Liver (tissue), 3 donors: ENCODE results near the gene COL9A3.

Source experiments
- CTCF ChIP-seq: fragments of 150-350 bp; IDR thresholded peaks from 2 replicates; pipeline ENCODE4 v1.5.1; 2017; ENCODE audit warnings: improper control_type of control experiment, low read depth, low read length; ENCODE audit not compliant: missing input control
- EGR1 ChIP-seq, 2 donors: IDR thresholded peaks; 2 replicates each; pipeline ENCODE4 v1.6.1; 2016 to 2018; ENCODE audit warnings: antibody characterized with exemption in 2 of 2, low read depth in 2 of 2
- FOXA1 ChIP-seq: IDR thresholded peaks from 2 replicates; pipeline ENCODE4 v1.6.1; 2016; ENCODE audit warnings: antibody characterized with exemption
- GABPA ChIP-seq, 2 donors: IDR thresholded peaks in 1 of 2; conservative IDR thresholded peaks in 1 of 2; 2 replicates each; pipeline ENCODE4 v1.6.1; 2016; ENCODE audit warnings: antibody characterized with exemption in 2 of 2, mild to moderate bottlenecking in 1 of 2, moderate library complexity in 1 of 2
- MAX ChIP-seq: IDR thresholded peaks from 2 replicates; pipeline ENCODE4 v1.6.1; 2016; ENCODE audit warnings: antibody characterized with exemption
- NR2F2 ChIP-seq: IDR thresholded peaks from 2 replicates; pipeline ENCODE4 v1.6.1; 2016; ENCODE audit warnings: antibody characterized with exemption
- RAD21 ChIP-seq, 2 donors: IDR thresholded peaks; 2 replicates each; pipeline ENCODE4 v1.6.1; 2016; ENCODE audit warnings: antibody characterized with exemption in 2 of 2, mild to moderate bottlenecking in 2 of 2
- REST ChIP-seq: IDR thresholded peaks from 2 replicates; pipeline ENCODE4 v1.6.1; 2016; ENCODE audit warnings: antibody characterized with exemption, mild to moderate bottlenecking
- TAF1 ChIP-seq: conservative IDR thresholded peaks from 2 replicates; pipeline ENCODE4 v1.6.1; 2016; ENCODE audit warnings: antibody characterized with exemption, mild to moderate bottlenecking
- YY1 ChIP-seq: IDR thresholded peaks from 2 replicates; pipeline ENCODE4 v1.6.1; 2016; ENCODE audit warnings: antibody characterized with exemption, mild to moderate bottlenecking
- donor health status: healthy.
- donor health status: healthy.

GRCh38 chr20:62832951-62833391, 16.1 kb downstream of the COL9A3 start:
- TF ChIP-seq CTCF (no peak), YY1 (peak; percentile 22), RAD21 (IDR thresholded peaks at IDR 0.05) (no peak), MAX (no peak), FOXA1 (no peak), GABPA (IDR thresholded peaks at IDR 0.05 in 1 of 2, conservative IDR thresholded peaks at IDR 0.05 in 1 of 2) (no peak), EGR1 (IDR thresholded peaks at IDR 0.05; ENCODE audit: low read depth in 2 of 2) (no peak), TAF1 (peak; percentile 29), REST (no peak), NR2F2 (no peak)
